GM18909 (cell line): Measurements from ENCODE around the gene PTPDC1.

Experiments used
- ATAC-seq: cut with Tn5 transposase; IDR thresholded peaks from one replicate; pipeline ENCODE4 v1.9.1; 2021; ENCODE audit warnings: mild to moderate bottlenecking; ENCODE audit not compliant: unreplicated experiment, poor library complexity

The PTPDC1 gene

DNA sequence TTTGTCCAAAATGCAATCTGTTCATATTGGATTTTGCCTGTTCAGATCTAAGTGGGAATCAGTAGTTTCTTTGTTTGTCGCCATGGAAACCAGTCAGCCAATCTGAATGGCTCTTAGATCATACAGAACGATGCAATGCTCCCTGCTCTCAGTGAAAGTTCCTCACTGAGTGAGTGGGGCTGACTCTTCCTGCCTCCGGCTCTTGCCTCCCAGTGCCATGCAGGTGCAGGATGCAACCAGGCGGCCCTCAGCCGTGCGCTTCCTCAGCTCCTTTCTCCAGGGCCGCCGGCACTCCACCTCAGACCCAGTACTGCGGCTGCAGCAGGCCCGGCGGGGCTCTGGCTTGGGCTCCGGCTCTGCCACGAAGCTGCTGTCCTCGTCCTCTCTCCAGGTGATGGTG lies at the start of gene PTPDC1:
PTPDC1 (plus strand) TSS at position 151 of the 400 bp plus-strand sequence; CDS start at position 218, 67 bp downstream.
- no peak for ATAC-seq

DNA sequence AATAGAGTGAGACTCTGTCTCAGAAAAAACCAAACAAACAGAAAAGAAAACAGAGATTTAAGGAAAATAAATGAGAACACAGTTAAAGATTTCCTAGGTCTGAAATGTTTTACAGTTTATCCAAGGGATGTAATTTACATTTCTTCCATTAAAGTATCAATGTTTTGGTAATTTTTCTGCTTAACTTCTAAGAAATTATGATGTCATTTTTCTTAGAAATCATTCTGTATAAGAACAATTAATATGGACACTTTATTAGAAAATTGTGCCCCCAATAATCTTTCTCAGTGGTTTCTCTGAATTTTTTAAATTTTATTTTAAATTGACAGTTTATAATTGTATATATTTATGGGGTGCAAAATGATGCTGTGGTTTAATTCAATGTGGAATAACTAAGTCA lies 49.8 kb upstream of the PTPDC1 start:
- ATAC-seq = no peak

DNA sequence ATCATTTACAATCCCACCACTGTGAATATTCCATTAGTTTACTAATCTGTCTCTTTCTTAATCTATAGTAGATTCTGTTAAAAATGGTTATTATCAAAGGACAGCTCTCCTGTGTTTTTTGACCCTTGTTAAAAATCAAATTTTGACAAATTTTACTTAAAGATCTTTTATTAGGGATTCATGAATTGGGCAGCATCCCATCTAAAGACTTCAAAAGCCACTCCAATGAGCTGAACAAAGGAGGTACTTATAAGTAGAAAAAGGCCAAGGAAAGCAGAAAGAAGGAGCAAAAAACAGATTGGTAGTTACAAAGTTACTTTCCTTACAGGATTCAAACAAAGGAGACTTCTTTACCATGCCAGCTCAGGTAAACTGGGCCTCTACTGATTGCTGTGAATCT lies 44.5 kb upstream of the PTPDC1 start:
- no peak for ATAC-seq

- no peak for ATAC-seq
These were observed 41.5 kb upstream of the PTPDC1 start for GRCh38 chr9:94042516-94043360.

- ATAC-seq = no peak
These were observed 29.5 kb upstream of the PTPDC1 start for GRCh38 chr9:94054716-94055115.

GRCh38 chr9:94056442-94056974 lies 27.8 kb upstream of the PTPDC1 start:
- ATAC-seq = no peak

DNA sequence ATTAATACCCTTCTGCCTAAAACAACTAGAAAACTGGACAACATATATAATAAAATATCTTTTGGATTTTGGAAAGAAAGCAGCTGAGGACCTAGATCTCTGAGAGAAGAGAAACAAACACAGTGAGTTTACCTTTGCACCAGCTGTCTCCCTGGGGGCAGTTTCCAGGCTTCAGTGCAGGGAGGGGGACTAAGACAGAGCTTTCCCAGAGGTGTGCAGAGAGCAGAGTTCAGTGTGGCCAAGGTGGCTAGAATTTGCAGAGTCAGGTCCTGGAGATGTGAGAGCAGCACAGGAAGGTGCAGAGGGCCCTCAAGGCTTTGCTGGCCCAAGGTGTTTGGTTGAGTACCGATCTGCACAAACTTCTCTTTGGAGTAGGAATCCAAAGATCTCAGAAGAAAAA lies 26.3 kb upstream of the PTPDC1 start:
- ATAC-seq = no peak

DNA sequence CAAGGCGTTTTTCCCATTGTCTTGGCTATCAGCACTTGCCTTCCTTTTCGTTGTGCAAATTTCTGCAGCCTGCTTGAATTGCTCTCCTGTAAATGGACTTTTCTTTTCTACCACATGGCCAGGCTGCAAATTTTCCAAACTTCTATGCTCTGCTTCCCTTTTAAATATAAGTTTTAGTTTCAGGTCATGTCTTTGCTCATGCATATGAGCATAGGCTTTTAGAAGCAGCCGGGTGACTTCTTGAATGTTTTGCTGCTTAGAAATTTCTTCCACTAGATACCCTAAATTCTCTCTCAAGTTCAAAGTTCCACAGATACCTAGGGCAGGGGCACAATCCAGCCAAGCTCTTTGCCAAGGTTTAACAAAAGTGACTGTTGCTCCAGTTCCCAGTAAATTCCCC lies 22.4 kb upstream of the PTPDC1 start:
- no peak for ATAC-seq

GRCh38 chr9:94065535-94065961 lies 18.7 kb upstream of the PTPDC1 start:
- ATAC-seq = no peak

- ATAC-seq = no peak
These were observed 16.0 kb upstream of the PTPDC1 start for GRCh38 chr9:94068257-94068656.

GRCh38 chr9:94076557-94076956 lies 7.7 kb upstream of the PTPDC1 start:
- no peak for ATAC-seq

- ATAC-seq = no peak
These were observed 6.2 kb upstream of the PTPDC1 start for GRCh38 chr9:94078086-94078485.

GRCh38 chr9:94079236-94079635 lies 5.0 kb upstream of the PTPDC1 start:
- ATAC-seq = no peak

DNA sequence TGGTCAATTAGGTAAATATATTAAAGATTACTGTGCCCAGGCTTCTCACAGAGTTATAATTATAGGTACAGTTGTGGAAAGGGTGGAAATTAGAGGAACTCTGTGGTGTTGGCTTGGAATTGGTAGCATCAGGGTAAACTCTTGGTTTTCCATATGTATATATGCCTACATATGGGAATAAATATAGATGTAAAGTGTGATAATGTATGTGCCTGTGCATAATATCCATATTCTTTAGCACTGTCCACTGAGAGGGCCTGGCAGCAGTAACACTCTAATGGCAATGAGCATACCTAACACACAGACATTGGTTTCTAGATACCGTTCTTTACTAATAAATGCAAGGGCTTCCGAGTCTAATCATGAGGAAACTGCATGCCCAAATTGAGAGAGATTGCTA lies 4.0 kb upstream of the PTPDC1 start:
- no peak for ATAC-seq

GRCh38 chr9:94081435-94081834 lies 2.8 kb upstream of the PTPDC1 start:
- no peak for ATAC-seq

- ATAC-seq = no peak
These were observed 2.3 kb upstream of the PTPDC1 start for GRCh38 chr9:94081864-94082463.

GRCh38 chr9:94082553-94082952 lies 1.7 kb upstream of the PTPDC1 start:
- ATAC-seq = peak; percentile 52

GRCh38 chr9:94082956-94083355 lies 1.3 kb upstream of the PTPDC1 start:
- no peak for ATAC-seq

DNA sequence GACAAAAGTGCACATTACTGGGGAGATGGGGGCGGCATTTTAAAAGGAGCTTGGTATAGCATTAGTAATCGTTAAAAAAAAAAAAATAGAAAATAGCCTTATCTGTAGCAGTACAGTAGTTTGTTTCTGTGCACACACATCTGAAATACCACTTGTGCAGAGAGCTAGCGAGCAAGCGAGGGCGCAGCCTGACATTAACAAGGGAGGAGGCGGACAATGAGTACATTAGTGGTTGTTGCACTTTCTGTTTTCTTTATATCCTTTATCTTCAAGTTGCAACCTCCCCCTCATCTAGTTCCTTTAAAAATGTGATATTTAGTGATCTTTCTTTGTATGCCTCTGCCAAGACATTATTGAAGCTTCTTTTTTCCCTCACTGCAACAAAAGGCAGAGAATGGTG lies 880 bp upstream of the PTPDC1 start:
- no peak for ATAC-seq

DNA sequence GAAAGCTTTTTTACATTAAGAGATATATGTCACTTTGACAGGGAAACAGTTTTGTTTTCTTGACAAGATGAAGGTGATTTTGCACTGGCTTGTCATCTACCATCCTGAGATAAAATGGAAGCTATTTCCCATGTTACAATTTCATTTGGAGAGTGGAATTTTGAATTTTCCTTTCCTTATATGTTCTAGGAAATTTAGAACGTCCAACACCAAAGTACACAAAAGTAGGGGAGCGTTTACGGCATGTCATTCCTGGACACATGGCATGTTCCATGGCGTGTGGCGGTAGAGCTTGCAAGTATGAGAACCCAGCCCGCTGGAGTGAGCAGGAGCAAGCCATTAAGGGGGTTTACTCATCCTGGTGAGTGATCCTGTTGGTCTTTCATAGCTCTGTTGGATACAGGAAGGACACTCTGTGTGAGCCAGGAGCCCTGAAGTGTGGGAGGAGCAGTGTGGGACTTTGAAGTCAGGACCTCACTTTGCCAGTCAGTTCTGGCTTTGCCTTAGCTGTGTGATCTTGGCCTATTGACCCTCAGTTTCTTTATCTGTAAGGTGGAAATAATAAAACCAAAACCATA lies 887 bp downstream of the PTPDC1 start:
- ATAC-seq = no peak
